ENCODE measurements around the gene TMEM154. TPM values are rescaled to one million over a fixed set of nuclear protein-coding genes. Genes with fewer than 3 reads are reported as not detected.

TMEM154 gene
- total RNA-seq, 2 experiments from 2014 or later: 13.6 to 16.7 TPM

DNA sequence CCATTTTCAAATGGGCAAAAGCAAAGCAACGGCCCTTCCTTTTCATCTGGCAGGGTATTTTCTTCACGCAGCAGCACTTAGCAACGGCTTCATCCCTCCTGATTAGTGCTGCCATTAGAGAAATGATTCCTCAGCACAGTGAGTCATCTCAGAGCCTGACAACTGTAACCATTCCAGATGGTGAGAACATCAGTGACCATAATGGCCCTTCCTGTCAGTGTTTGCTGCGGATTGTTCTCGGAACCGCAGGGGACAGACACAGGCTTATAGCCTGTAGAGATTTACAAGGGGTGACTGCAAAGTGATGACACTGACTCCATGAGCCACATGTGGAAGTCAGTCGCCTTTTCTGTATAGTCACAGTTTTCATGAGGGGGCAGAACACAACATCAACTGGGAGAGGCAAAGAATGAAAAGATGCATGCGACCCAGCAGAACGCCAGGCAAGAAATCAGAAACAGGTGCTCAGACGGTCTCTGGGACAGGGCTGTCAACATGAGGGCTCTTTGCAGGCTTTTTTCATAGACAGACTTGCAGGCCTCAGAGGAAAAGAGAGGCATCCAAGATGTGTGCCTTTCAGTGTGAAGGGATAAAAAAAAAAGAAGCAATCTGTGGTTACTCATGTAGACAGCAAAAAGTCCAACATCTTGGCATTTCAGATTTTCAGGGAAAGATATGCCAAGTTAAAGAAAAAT is 74.0 kb downstream of the TMEM154 start:
- TF ChIP-seq, protein P1, sequence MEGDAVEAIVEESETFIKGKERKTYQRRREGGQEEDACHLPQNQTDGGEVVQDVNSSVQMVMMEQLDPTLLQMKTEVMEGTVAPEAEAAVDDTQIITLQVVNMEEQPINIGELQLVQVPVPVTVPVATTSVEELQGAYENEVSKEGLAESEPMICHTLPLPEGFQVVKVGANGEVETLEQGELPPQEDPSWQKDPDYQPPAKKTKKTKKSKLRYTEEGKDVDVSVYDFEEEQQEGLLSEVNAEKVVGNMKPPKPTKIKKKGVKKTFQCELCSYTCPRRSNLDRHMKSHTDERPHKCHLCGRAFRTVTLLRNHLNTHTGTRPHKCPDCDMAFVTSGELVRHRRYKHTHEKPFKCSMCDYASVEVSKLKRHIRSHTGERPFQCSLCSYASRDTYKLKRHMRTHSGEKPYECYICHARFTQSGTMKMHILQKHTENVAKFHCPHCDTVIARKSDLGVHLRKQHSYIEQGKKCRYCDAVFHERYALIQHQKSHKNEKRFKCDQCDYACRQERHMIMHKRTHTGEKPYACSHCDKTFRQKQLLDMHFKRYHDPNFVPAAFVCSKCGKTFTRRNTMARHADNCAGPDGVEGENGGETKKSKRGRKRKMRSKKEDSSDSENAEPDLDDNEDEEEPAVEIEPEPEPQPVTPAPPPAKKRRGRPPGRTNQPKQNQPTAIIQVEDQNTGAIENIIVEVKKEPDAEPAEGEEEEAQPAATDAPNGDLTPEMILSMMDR (IDR thresholded peaks at IDR 0.05): no peak
- intact Hi-C loops (cut with DNase I, micrococcal nuclease): no loop called here
- Histone ChIP-seq H3K27ac (ENCODE audit: low read depth in 1 of 2, low read length in 2 of 2) (no peak overlapping the region), H3K4me3 (ENCODE audit: low read length) (no peak overlapping the region), H3K9me3 (ENCODE audit: control insufficient read depth in 1 of 2, insufficient read depth in 1 of 2, low read length in 2 of 2) (no peaks in the 10 kb centered on the region), H3K27me3 (ENCODE audit: control insufficient read depth in 1 of 2, insufficient read depth in 2 of 2, low read length in 2 of 2) (no peaks in the 10 kb centered on the region), H3K36me3 (ENCODE audit: insufficient read depth, low read length) (no peaks in the 10 kb centered on the region), H3K4me1 (ENCODE audit: insufficient read depth, low read length) (peaks cover 8% of the 10 kb centered on the region)
- ATAC-seq (ENCODE audit: poor library complexity) (no peak), DNase-seq (no peak)
- no peak overlapping the region for H3K4me3 Mint-ChIP-seq
- peaks cover 14% of the 10 kb centered on the region for H3K4me1 Mint-ChIP-seq (ENCODE audit: low read depth)
- H3K36me3 Mint-ChIP-seq (ENCODE audit: low read depth): no peaks in the 10 kb centered on the region
- no peak overlapping the region for H3K27ac Mint-ChIP-seq
- POLR2A ChIA-PET: interaction anchor here (1.8 kb wide), 1 partner anchor 70 kb away, joined by 11 read pairs; the partner anchor contains the start of gene FBXW7
- no peaks in the 10 kb centered on the region for H3K9me3 Mint-ChIP-seq
- H3K27me3 Mint-ChIP-seq: no peaks in the 10 kb centered on the region
- CTCF ChIA-PET: no interaction called here

DNA sequence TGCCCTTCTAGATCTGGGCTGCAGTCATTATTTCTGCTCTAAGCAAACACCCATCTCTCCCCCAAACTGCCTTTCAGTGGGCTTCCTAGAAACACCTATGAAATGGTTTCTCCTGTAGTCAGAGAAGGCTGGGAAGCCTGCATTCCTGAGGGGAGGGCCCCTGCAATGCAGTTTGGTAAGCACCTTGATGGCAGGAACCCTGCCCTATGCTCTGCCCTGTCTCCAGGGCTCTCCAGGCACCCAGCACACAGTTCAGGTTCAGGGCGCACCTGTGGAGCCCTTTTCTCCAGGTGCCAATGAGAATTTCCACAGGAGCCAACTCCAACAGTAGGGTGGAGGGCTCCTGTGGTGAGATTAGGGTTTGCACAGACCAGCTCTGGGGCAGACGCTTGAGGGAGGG is 74.8 kb downstream of the TMEM154 start:
- ATAC-seq (ENCODE audit: poor library complexity): no peak
- H3K9me3 Mint-ChIP-seq: no peaks in the 10 kb centered on the region
- H3K4me1 Mint-ChIP-seq (ENCODE audit: low read depth): peaks cover 11% of the 10 kb centered on the region
- Histone ChIP-seq H3K9me3 (ENCODE audit: control insufficient read depth in 1 of 2, insufficient read depth in 1 of 2, low read length in 2 of 2) (no peaks in the 10 kb centered on the region), H3K27ac (ENCODE audit: low read depth in 1 of 2, low read length in 2 of 2) (no peak overlapping the region), H3K4me3 (ENCODE audit: low read length) (no peak overlapping the region), H3K4me1 (ENCODE audit: insufficient read depth, low read length) (peaks cover 8% of the 10 kb centered on the region), H3K36me3 (ENCODE audit: insufficient read depth, low read length) (no peaks in the 10 kb centered on the region), H3K27me3 (ENCODE audit: control insufficient read depth in 1 of 2, insufficient read depth in 2 of 2, low read length in 2 of 2) (no peaks in the 10 kb centered on the region)
- CTCF ChIA-PET: no interaction called here
- TF ChIP-seq, protein P1 (IDR thresholded peaks at IDR 0.05): no peak
- POLR2A ChIA-PET: no interaction called here
- H3K36me3 Mint-ChIP-seq (ENCODE audit: low read depth): no peaks in the 10 kb centered on the region
- intact Hi-C loops (cut with DNase I, micrococcal nuclease): no loop called here
- H3K4me3 Mint-ChIP-seq: no peak overlapping the region
- H3K27me3 Mint-ChIP-seq: no peaks in the 10 kb centered on the region
- H3K27ac Mint-ChIP-seq: no peak overlapping the region
- DNase-seq: no peak

DNA sequence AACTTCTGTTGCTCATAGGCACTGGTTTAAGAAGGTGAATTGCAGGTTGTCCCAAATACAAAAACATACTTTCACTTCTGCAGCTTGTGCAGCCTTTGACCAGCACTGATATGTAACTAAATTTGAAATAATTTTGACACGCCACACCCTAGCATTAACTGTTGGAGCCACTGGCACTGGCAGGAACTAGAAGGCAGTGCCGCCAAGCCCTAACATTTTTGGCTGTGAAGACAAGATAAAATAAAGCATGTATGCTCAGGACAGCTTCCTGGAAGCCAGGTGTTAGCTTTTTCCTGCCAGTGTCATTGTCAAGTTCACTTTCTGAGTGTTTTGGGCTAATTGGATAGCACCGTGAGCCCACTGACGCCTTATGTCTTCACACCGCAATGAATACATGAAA is 78.6 kb downstream of the TMEM154 start:
- Histone ChIP-seq H3K4me3 (ENCODE audit: low read length) (no peak overlapping the region), H3K9me3 (ENCODE audit: control insufficient read depth in 1 of 2, insufficient read depth in 1 of 2, low read length in 2 of 2) (no peaks in the 10 kb centered on the region), H3K27ac (ENCODE audit: low read depth in 1 of 2, low read length in 2 of 2) (no peak overlapping the region), H3K36me3 (ENCODE audit: insufficient read depth, low read length) (no peaks in the 10 kb centered on the region), H3K27me3 (ENCODE audit: control insufficient read depth in 1 of 2, insufficient read depth in 2 of 2, low read length in 2 of 2) (no peaks in the 10 kb centered on the region), H3K4me1 (ENCODE audit: insufficient read depth, low read length) (no peaks in the 10 kb centered on the region)
- ChIA-PET POLR2A (no interaction called here), CTCF (no interaction called here)
- DNase-seq: no peak
- H3K9me3 Mint-ChIP-seq: no peaks in the 10 kb centered on the region
- intact Hi-C loops (cut with DNase I, micrococcal nuclease): no loop called here
- H3K36me3 Mint-ChIP-seq (ENCODE audit: low read depth): no peaks in the 10 kb centered on the region
- ATAC-seq (ENCODE audit: poor library complexity): no peak
- H3K4me3 Mint-ChIP-seq: no peak overlapping the region
- no peak overlapping the region for H3K27ac Mint-ChIP-seq
- TF ChIP-seq, protein P1 (IDR thresholded peaks at IDR 0.05): no peak
- no peaks in the 10 kb centered on the region for H3K27me3 Mint-ChIP-seq
- no peaks in the 10 kb centered on the region for H3K4me1 Mint-ChIP-seq (ENCODE audit: low read depth)
